ENCODE data around the gene PNP. TPM values are rescaled to one million over a fixed set of nuclear protein-coding genes. Genes with fewer than 3 reads are reported as not detected.
A peak's percentile ranks its signal among the peaks of the same experiment; 100 is the strongest.

Gene PNP
- total and polyA plus RNA-seq, 2 of the 8 experiments (the other 6 are each of a cell fraction or from before 2014, with no cell fraction given), result 108 to 130 TPM

GRCh38 chr14:20455355-20456300, 13.6 kb upstream of the PNP start:
- ChIA-PET POLR2A (ENCODE audit: partially characterized antibody) (interaction anchor here (0.5 to 5.5 kb wide), 45 partner anchors 9 to 545 kb away, joined by 3 to 88 read pairs (median 4); partner anchors contain the start of genes KLHL33, PARP2, PNP and TEP1), CTCF (ENCODE audit: partially characterized antibody) (interaction anchor here (0.5 to 3.7 kb wide), 9 partner anchors 9 to 151 kb away, joined by 3 to 9 read pairs (median 3); partner anchors contain the start of gene TEP1)
- peak overlapping the region; percentile 1 for H4K5ac ChIP-seq (ENCODE audit: insufficient read length, low read depth, low read length)
- H3K27ac ChIP-seq (ENCODE audit: low read depth, low read length), result peak overlapping the region; percentile 99
- peak overlapping the region; percentile 96 to 100 (median 98) for H3K9ac ChIP-seq (replicated peaks in 1 of 4; ENCODE audit: extremely low read depth in 1 of 4, low read depth in 3 of 4, low read length in 3 of 4)
- H3K27me3 ChIP-seq (replicated peaks in 1 of 4; ENCODE audit: control insufficient read depth in 3 of 4, extremely low read depth in 1 of 4, insufficient read depth in 3 of 4, low read length in 3 of 4), result no peaks in the 10 kb centered on the region
- no peak for DNase-seq (ENCODE audit: low read depth in 1 of 2, low spot score in 2 of 2)
- no peak overlapping the region for H2BK15ac ChIP-seq (ENCODE audit: low read length)
- H3K23ac ChIP-seq (ENCODE audit: insufficient read length), result no peak overlapping the region
- no peak overlapping the region for H2BK20ac ChIP-seq (ENCODE audit: low read length)
- peak overlapping the region; percentile 100 for H2BK5ac ChIP-seq (ENCODE audit: low read depth, low read length)
- H3K4me2 ChIP-seq (ENCODE audit: insufficient read depth in 1 of 2, low read depth in 2 of 2, low read length in 2 of 2), result peak overlapping the region; percentile 74 to 79
- H3K4ac ChIP-seq (replicated peaks; ENCODE audit: insufficient read length, low read depth, low read length), result peak overlapping the region; percentile 1
- no peak overlapping the region for H3K14ac ChIP-seq (ENCODE audit: insufficient read length)
- H3K18ac ChIP-seq (ENCODE audit: extremely low read depth, low read length), result peak overlapping the region; percentile 84; the same call in 1 of the 2 replicates
- H3K79me1 ChIP-seq (ENCODE audit: low read depth, low read length), result 0 out of 2 replicates have a peak, but pooled peaks cover 4% of the 10 kb centered on the region
- H3K36me3 ChIP-seq (ENCODE audit: control insufficient read depth in 2 of 4, insufficient read depth in 4 of 4, low read length in 3 of 4), result peaks cover 24 to 57% (median 39%) of the 10 kb centered on the region in 4 experiments
- H4K8ac ChIP-seq (ENCODE audit: extremely low read depth, insufficient read depth, low read length), result peak overlapping the region; percentile 86; the same call in 1 of the 2 replicates
- H3K4me1 ChIP-seq (replicated peaks in 1 of 4; ENCODE audit: control insufficient read depth in 3 of 4, insufficient read depth in 4 of 4, low read length in 3 of 4), result peaks cover 0 to 10% (median 1%) of the 10 kb centered on the region in 4 experiments; a peak in 4 of 7 replicates
- peaks cover 5 to 48% of the 10 kb centered on the region in 2 experiments for H3K79me2 ChIP-seq (ENCODE audit: control insufficient read depth in 1 of 2, insufficient read depth in 2 of 2, low read length in 2 of 2)
- peak overlapping the region; percentile 24 for H3K56ac ChIP-seq (replicated peaks; ENCODE audit: insufficient read length, low read depth, low read length)
- peak overlapping the region; percentile 86 to 95 (median 90) for H3K4me3 ChIP-seq (ENCODE audit: extremely low read depth in 1 of 4, insufficient read depth in 2 of 4, low read depth in 3 of 4, low read length in 4 of 4)
- no peak overlapping the region; the same call in 1 of the 2 replicates for H2AFZ ChIP-seq (ENCODE audit: low read length)
- no peak overlapping the region; the same call in 1 of the 2 replicates for H2BK12ac ChIP-seq (ENCODE audit: low read depth, low read length)
- WGBS, 2 experiments (ENCODE audit: extremely low coverage in 1 of 2, insufficient coverage in 1 of 2, insufficient read length in 1 of 2, insufficient replicate concordance in 2 of 2, low coverage in 1 of 2, low lambda C conversion rate in 2 of 2, missing lambda C conversion rate in 1 of 2), result 5% methylated on average over 39 of the region's 39 CpGs; no CpG with 5 or more reads in 1 of the 2 experiments
- FAIRE-seq, result no peak
- peaks cover 11% of the 10 kb centered on the region for H3K23me2 ChIP-seq (ENCODE audit: low read depth, low read length)
- H4K91ac ChIP-seq (replicated peaks; ENCODE audit: insufficient read length, low read length), result peak overlapping the region; percentile 46
- H4K20me1 ChIP-seq (replicated peaks in 1 of 2; ENCODE audit: control insufficient read depth in 1 of 2, insufficient read depth in 2 of 2, low read length in 2 of 2), result peaks cover 0 to 10% of the 10 kb centered on the region in 2 experiments
- H2AK5ac ChIP-seq (ENCODE audit: low read depth, low read length), result peak overlapping the region; percentile 94; the same call in 1 of the 2 replicates
- H3K9me3 ChIP-seq (ENCODE audit: insufficient read depth in 2 of 2, low read depth in 1 of 2, low read length in 1 of 2), result no peaks in the 10 kb centered on the region
- no peak overlapping the region for H2BK120ac ChIP-seq (replicated peaks; ENCODE audit: low read depth, low read length)
- TF ChIP-seq CHD2 (IDR thresholded peaks at IDR 0.05; ENCODE audit: low read length) (peak; percentile 71; the same call in 1 of the 2 replicates), SIN3A (conservative IDR thresholded peaks at IDR 0.05 in 1 of 2, IDR thresholded peaks at IDR 0.05 in 1 of 2; ENCODE audit: low read depth in 1 of 2, low read length in 2 of 2) (peak; percentile 12 to 23; a peak in 1 of 4 replicates), ASH2L (IDR thresholded peaks at IDR 0.05; ENCODE audit: low read length) (peak; percentile 30), TAF7 (optimal IDR thresholded peaks at IDR 0.05; ENCODE audit: borderline replicate concordance, low read depth, low read length) (peak; percentile 2)
